NCI-H526 treated with DMSO at 0.1 percent for 48 hours (cell line): ENCODE measurements around the gene THBS3.
"Not testable (repeated sequence)": the region's sequence is repeated elsewhere in the genome, so short reads cannot be mapped to it uniquely, and the experiment has no call there.

Experiments
- DNase-seq: peaks from one replicate; lab custom pipeline; 2025; lab: John Stamatoyannopoulos, UW

Gene THBS3

GRCh38 chr1:155173478-155174323 is 34.0 kb downstream of the THBS3 start, which contains the start of gene TRIM46:
Gene TRIM46, plus strand, starts transcription at chr1:155173849. Its CDS starts 118 bp downstream, at chr1:155173967.
- peak; percentile 90 for DNase-seq

- peak; percentile 99 for DNase-seq
These were observed 34.8 kb downstream of the THBS3 start, which contains the start of gene KRTCAP2 for GRCh38 chr1:155172732-155173477. Gene KRTCAP2, minus strand, starts transcription at chr1:155173304. Its CDS starts 80 bp downstream, at chr1:155173224.

- DNase-seq: no peak
These were observed 35.6 kb downstream of the THBS3 start for GRCh38 chr1:155171836-155172731.

- no peak for DNase-seq
These were observed 36.9 kb downstream of the THBS3 start for GRCh38 chr1:155170806-155171205.

GRCh38 chr1:155170101-155170785 is 37.5 kb downstream of the THBS3 start:
- DNase-seq: no peak

- DNase-seq: no peak
These were observed 38.2 kb downstream of the THBS3 start for GRCh38 chr1:155169541-155169940.

- no peak for DNase-seq
These were observed 39.1 kb downstream of the THBS3 start for GRCh38 chr1:155168456-155169210.

GRCh38 chr1:155168105-155168445 is 39.6 kb downstream of the THBS3 start:
- DNase-seq: not testable (repeated sequence)

- DNase-seq: peak; percentile 97
These were observed 40.3 kb downstream of the THBS3 start for GRCh38 chr1:155167166-155168104.

GRCh38 chr1:155166471-155167165 is 41.1 kb downstream of the THBS3 start:
- DNase-seq: no peak

- no peak for DNase-seq
These were observed 41.6 kb downstream of the THBS3 start for GRCh38 chr1:155166051-155166470.

GRCh38 chr1:155164625-155165024 is 43.1 kb downstream of the THBS3 start:
- not testable (repeated sequence) for DNase-seq

- DNase-seq: not testable (repeated sequence)
These were observed 43.9 kb downstream of the THBS3 start for GRCh38 chr1:155163785-155164184.

GRCh38 chr1:155162631-155163030 is 45.1 kb downstream of the THBS3 start:
- not testable (repeated sequence) for DNase-seq

- no peak for DNase-seq
These were observed 47.6 kb downstream of the THBS3 start for GRCh38 chr1:155160128-155160527.

GRCh38 chr1:155158991-155159390 is 48.7 kb downstream of the THBS3 start:
- no peak for DNase-seq

GRCh38 chr1:155155996-155156643 is 51.6 kb downstream of the THBS3 start:
- DNase-seq: not testable (repeated sequence)
